Measurements from ENCODE around the gene VDR.

DNA sequence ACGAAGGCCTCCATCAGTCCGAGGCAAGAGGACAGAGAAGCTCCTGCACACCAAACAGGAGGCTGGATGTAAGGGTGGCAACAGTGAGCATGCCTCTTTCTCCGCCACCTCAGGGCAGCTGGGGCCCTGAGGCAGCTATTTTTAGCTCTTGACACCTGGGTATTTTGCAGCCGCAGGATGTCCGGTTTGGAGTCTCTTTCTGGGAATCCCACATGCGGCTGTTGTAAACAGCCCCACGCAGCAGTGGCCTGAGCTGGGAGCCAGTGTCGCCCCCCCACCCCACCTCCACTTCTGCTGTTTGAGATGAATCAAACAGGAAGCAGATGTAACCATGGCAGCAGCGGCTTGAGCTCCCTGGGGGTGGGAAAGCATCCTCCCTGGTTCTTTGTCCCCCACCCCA lies 96.7 kb downstream of the VDR start:
- TF ChIP-seq, protein P1, sequence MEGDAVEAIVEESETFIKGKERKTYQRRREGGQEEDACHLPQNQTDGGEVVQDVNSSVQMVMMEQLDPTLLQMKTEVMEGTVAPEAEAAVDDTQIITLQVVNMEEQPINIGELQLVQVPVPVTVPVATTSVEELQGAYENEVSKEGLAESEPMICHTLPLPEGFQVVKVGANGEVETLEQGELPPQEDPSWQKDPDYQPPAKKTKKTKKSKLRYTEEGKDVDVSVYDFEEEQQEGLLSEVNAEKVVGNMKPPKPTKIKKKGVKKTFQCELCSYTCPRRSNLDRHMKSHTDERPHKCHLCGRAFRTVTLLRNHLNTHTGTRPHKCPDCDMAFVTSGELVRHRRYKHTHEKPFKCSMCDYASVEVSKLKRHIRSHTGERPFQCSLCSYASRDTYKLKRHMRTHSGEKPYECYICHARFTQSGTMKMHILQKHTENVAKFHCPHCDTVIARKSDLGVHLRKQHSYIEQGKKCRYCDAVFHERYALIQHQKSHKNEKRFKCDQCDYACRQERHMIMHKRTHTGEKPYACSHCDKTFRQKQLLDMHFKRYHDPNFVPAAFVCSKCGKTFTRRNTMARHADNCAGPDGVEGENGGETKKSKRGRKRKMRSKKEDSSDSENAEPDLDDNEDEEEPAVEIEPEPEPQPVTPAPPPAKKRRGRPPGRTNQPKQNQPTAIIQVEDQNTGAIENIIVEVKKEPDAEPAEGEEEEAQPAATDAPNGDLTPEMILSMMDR (IDR thresholded peaks at IDR 0.05): no peak
- no peak for TF ChIP-seq EZH2 (IDR thresholded peaks at IDR 0.05)
